Measurements from ENCODE around the gene IPCEF1.

IPCEF1 gene

GRCh38 chr6:154156135-154156896 lies 200.3 kb downstream of the IPCEF1 start:
- peak; percentile 60 for DNase-seq

GRCh38 chr6:154154389-154154967 lies 202.1 kb downstream of the IPCEF1 start:
- peak; percentile 61 for DNase-seq

GRCh38 chr6:154143753-154144152 lies 212.8 kb downstream of the IPCEF1 start:
- DNase-seq = no peak

GRCh38 chr6:154140743-154141142 lies 215.9 kb downstream of the IPCEF1 start:
- no peak for DNase-seq

- DNase-seq = no peak
Measured at GRCh38 chr6:154139892-154140291, 216.7 kb downstream of the IPCEF1 start.

- DNase-seq = no peak
Measured at GRCh38 chr6:154138793-154139192, 217.8 kb downstream of the IPCEF1 start.

GRCh38 chr6:154134471-154135147 lies 222.0 kb downstream of the IPCEF1 start:
- no peak for DNase-seq

- DNase-seq = no peak
Measured at GRCh38 chr6:154127657-154128056, 228.9 kb downstream of the IPCEF1 start.

GRCh38 chr6:154125421-154125820 lies 231.2 kb downstream of the IPCEF1 start:
- no peak for DNase-seq

- no peak for DNase-seq
Measured at GRCh38 chr6:154123155-154123956, 233.2 kb downstream of the IPCEF1 start.

- no peak for DNase-seq
Measured at GRCh38 chr6:154122195-154122925, 234.2 kb downstream of the IPCEF1 start.

- DNase-seq = no peak
Measured at GRCh38 chr6:154117485-154117884, 239.1 kb downstream of the IPCEF1 start.

GRCh38 chr6:154113392-154113791 lies 243.2 kb downstream of the IPCEF1 start:
- no peak for DNase-seq

- no peak for DNase-seq
Measured at GRCh38 chr6:154112181-154112809, 244.3 kb downstream of the IPCEF1 start.

GRCh38 chr6:154111025-154111424 lies 245.6 kb downstream of the IPCEF1 start:
- DNase-seq = no peak

GRCh38 chr6:154106251-154106650 lies 250.4 kb downstream of the IPCEF1 start:
- DNase-seq = no peak

Measured in DMS79 treated with DMSO at 0.1 percent for 48 hours (cell line).